ENCODE data around the gene RGS18. TPM values are rescaled to one million over a fixed set of nuclear protein-coding genes. Genes with fewer than 3 reads are reported as not detected.

The RGS18 gene
- total RNA-seq, 1 experiment from 2014 or later: not detected

DNA sequence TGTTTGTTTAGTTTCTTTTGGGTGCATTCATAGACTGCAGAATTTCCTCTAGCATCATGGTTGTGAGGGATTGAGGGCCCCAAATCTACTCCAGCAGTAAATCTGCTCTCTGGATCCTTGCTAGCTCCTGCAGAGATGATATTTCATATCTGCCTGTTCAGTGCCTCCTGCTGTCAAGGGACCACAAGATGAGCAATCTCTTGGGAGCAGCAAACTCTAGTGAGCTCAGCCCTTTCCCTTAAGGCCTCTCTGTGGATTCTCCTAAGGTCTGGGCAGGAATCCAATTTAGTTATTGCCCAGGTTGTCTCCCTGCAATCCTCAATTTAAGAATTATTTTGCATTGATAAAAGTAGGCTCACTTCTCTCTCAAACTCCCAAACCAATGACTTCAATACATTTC lies 76.9 kb downstream of the RGS18 start:
- POLR2A ChIA-PET (ENCODE audit: unreplicated experiment): no interaction called here
- H3K9me3 ChIP-seq (ENCODE audit: low read length): no peaks in the 10 kb centered on the region
- CTCF ChIA-PET: no interaction called here
- no peaks in the 10 kb centered on the region for H3K27me3 ChIP-seq (ENCODE audit: low read length)
- H3K79me2 ChIP-seq (ENCODE audit: low read length): no peaks in the 10 kb centered on the region
- H3F3A ChIP-seq (ENCODE audit: low read length, unreplicated experiment): no peaks in the 10 kb centered on the region
- H3K9me2 ChIP-seq (replicated peaks; ENCODE audit: low read length): no peaks in the 10 kb centered on the region
- DNase-seq: no peak
- no peak overlapping the region for H3K4me3 ChIP-seq (ENCODE audit: low read length)
- no peak overlapping the region for H3K9ac ChIP-seq (ENCODE audit: low read length)
- H3K4me1 ChIP-seq (ENCODE audit: insufficient read depth, low read length): no peaks in the 10 kb centered on the region
- H2AFZ ChIP-seq (ENCODE audit: low read length): no peak overlapping the region
- intact Hi-C loops (cut with micrococcal nuclease): no loop called here
- no peaks in the 10 kb centered on the region for H3K36me3 ChIP-seq (ENCODE audit: low read depth, low read length)
- BruUV-seq (replicated peaks): no TSS peak
- H3K27ac ChIP-seq (ENCODE audit: low read length): no peak overlapping the region
- no peaks in the 10 kb centered on the region for H4K20me1 ChIP-seq (ENCODE audit: low read length)
- H3K4me2 ChIP-seq (ENCODE audit: low read length): no peak overlapping the region
- ATAC-seq: no peak
- no peak for TF ChIP-seq EZH2phosphoT487 (IDR thresholded peaks at IDR 0.05; ENCODE audit: borderline replicate concordance, low read length)
- TF ChIP-seq EZH2 (IDR thresholded peaks at IDR 0.05; ENCODE audit: low read length, unreplicated experiment): no peak
- TF ChIP-seq, protein P1, sequence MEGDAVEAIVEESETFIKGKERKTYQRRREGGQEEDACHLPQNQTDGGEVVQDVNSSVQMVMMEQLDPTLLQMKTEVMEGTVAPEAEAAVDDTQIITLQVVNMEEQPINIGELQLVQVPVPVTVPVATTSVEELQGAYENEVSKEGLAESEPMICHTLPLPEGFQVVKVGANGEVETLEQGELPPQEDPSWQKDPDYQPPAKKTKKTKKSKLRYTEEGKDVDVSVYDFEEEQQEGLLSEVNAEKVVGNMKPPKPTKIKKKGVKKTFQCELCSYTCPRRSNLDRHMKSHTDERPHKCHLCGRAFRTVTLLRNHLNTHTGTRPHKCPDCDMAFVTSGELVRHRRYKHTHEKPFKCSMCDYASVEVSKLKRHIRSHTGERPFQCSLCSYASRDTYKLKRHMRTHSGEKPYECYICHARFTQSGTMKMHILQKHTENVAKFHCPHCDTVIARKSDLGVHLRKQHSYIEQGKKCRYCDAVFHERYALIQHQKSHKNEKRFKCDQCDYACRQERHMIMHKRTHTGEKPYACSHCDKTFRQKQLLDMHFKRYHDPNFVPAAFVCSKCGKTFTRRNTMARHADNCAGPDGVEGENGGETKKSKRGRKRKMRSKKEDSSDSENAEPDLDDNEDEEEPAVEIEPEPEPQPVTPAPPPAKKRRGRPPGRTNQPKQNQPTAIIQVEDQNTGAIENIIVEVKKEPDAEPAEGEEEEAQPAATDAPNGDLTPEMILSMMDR (conservative IDR thresholded peaks at IDR 0.05; ENCODE audit: low read depth, low read length): no peak

Other genes with a start within 250 kb of the RGS18 start
- not detected in 2 replicates for gene RGS21, start 158.5 kb downstream of the RGS18 start, total RNA-seq (2014; rRNA removed)

Measured in PC-3 (cell line).